WTC11 (cell line): ENCODE data around the gene NEDD4L. TPM values are rescaled to one million over a fixed set of nuclear protein-coding genes. Genes with fewer than 3 reads are reported as not detected.

Experiments used
- ATAC-seq: fragments of 200-7000 bp; cut with Tn5 transposase; 2 replicates; pipeline ENCODE4 v1.10.0; 2021; ENCODE audit warnings: mild to moderate bottlenecking, moderate library complexity
- CTCF ChIA-PET: fragments of 300-600 bp; sonication (Branson Sonifier 250); formaldehyde crosslinking; loops from one replicate; lab custom pipeline; 2021; ENCODE audit warnings: antibody characterized with exemption; lab: Charles Lee
- POLR2A ChIA-PET: fragments of 350-600 bp; sonication (Branson Sonifier 250); formaldehyde crosslinking; loops from one replicate; lab custom pipeline; 2021; ENCODE audit warnings: antibody characterized with exemption; lab: Charles Lee
- DNase-seq: peaks from one replicate; pipeline ENCODE4 v3.0.0; 2021; ENCODE audit warnings: low spot score
- H3K27ac Mint-ChIP-seq: 2 replicates; pipeline ENCODE4 v1.8.0; 2021; ENCODE audit warnings: mixed read lengths
- H3K27me3 Mint-ChIP-seq: 2 replicates; pipeline ENCODE4 v1.8.0; 2021; ENCODE audit warnings: low read depth, mild to moderate bottlenecking, moderate library complexity, mixed read lengths
- H3K36me3 Mint-ChIP-seq: 2 replicates; pipeline ENCODE4 v1.8.0; 2021; ENCODE audit warnings: mixed read lengths
- H3K4me1 Mint-ChIP-seq: 2 replicates; pipeline ENCODE4 v1.8.0; 2022; ENCODE audit warnings: mixed read lengths
- H3K4me3 Mint-ChIP-seq: 2 replicates; pipeline ENCODE4 v1.8.0; 2021; ENCODE audit warnings: mild to moderate bottlenecking, moderate library complexity, mixed read lengths
- H3K9me3 Mint-ChIP-seq: 2 replicates; pipeline ENCODE4 v1.8.0; 2021; ENCODE audit warnings: mixed read lengths
- ATF1 ChIP-seq: sonication (generic); formaldehyde crosslinking; IDR thresholded peaks from 2 replicates; pipeline ENCODE4 v1.8.1; 2023; ENCODE audit warnings: mild to moderate bottlenecking, moderate library complexity, missing genetic modification reagents
- ATF3 ChIP-seq: sonication (generic); formaldehyde crosslinking; conservative IDR thresholded peaks from 2 replicates; pipeline ENCODE4 v1.8.1; 2022; ENCODE audit warnings: mild to moderate bottlenecking, missing genetic modification reagents
- CREM ChIP-seq: sonication (generic); formaldehyde crosslinking; IDR thresholded peaks from 2 replicates; pipeline ENCODE4 v1.8.1; 2022; ENCODE audit warnings: mild to moderate bottlenecking, missing genetic modification reagents, moderate library complexity
- E2F4 ChIP-seq: sonication (generic); formaldehyde crosslinking; IDR thresholded peaks from 2 replicates; pipeline ENCODE4 v1.8.1; 2022; ENCODE audit warnings: low read depth, mild to moderate bottlenecking, moderate library complexity, missing genetic modification reagents, borderline replicate concordance
- ESRRA ChIP-seq: sonication (generic); formaldehyde crosslinking; IDR thresholded peaks from 2 replicates; pipeline ENCODE4 v1.8.1; 2022; ENCODE audit warnings: mild to moderate bottlenecking, missing genetic modification reagents, borderline replicate concordance
- ETV6 ChIP-seq: sonication (generic); formaldehyde crosslinking; IDR thresholded peaks from 2 replicates; pipeline ENCODE4 v1.8.1; 2022; ENCODE audit warnings: mild to moderate bottlenecking, missing genetic modification reagents
- FOXK1 ChIP-seq: sonication (generic); formaldehyde crosslinking; IDR thresholded peaks from 2 replicates; pipeline ENCODE4 v1.8.0; 2022; ENCODE audit warnings: mild to moderate bottlenecking, moderate library complexity, missing genetic modification reagents
- GABPB1 ChIP-seq: sonication (generic); formaldehyde crosslinking; IDR thresholded peaks from 2 replicates; pipeline ENCODE4 v1.8.1; 2023; ENCODE audit warnings: mild to moderate bottlenecking, missing genetic modification reagents
- HMGA2 ChIP-seq: fragments of 250-450 bp; sonication (Bioruptor Pico); IDR thresholded peaks from 2 replicates; pipeline ENCODE4 v1.4.0; 2021; ENCODE audit warnings: mild to moderate bottlenecking, moderate library complexity
- HMGXB4 ChIP-seq: sonication (generic); formaldehyde crosslinking; IDR thresholded peaks from 2 replicates; pipeline ENCODE4 v1.8.1; 2023; ENCODE audit warnings: mild to moderate bottlenecking, moderate library complexity, missing genetic modification reagents
- NFE2L1 ChIP-seq: sonication (generic); formaldehyde crosslinking; IDR thresholded peaks from 2 replicates; pipeline ENCODE4 v1.8.1; 2023; ENCODE audit warnings: missing genetic modification reagents
- NR2C2 ChIP-seq: sonication (generic); formaldehyde crosslinking; IDR thresholded peaks from 2 replicates; pipeline ENCODE4 v1.8.0; 2022; ENCODE audit warnings: mild to moderate bottlenecking, missing genetic modification reagents
- NR3C1 ChIP-seq: sonication (generic); formaldehyde crosslinking; conservative IDR thresholded peaks from 2 replicates; pipeline ENCODE4 v1.8.1; 2023; ENCODE audit warnings: low read depth, mild to moderate bottlenecking, missing genetic modification reagents
- PRDM15 ChIP-seq: sonication (generic); formaldehyde crosslinking; IDR thresholded peaks from 2 replicates; pipeline ENCODE4 v1.8.0; 2022; ENCODE audit warnings: missing genetic modification reagents
- PRRX2 ChIP-seq: fragments of 250-450 bp; sonication (Bioruptor Pico); IDR thresholded peaks from 2 replicates; pipeline ENCODE4 v1.8.0; 2021; ENCODE audit warnings: mild to moderate bottlenecking
- SMAD4 ChIP-seq: sonication (generic); formaldehyde crosslinking; IDR thresholded peaks from 2 replicates; pipeline ENCODE4 v1.8.0; 2022; ENCODE audit warnings: mild to moderate bottlenecking, missing genetic modification reagents
- SOX15 ChIP-seq: fragments of 250-450 bp; sonication (Bioruptor Pico); IDR thresholded peaks from 2 replicates; pipeline ENCODE4 v1.9.0; 2021; ENCODE audit warnings: mild to moderate bottlenecking
- USF2 ChIP-seq: sonication (generic); formaldehyde crosslinking; IDR thresholded peaks from 2 replicates; pipeline ENCODE4 v1.8.1; 2023; ENCODE audit warnings: mild to moderate bottlenecking, missing genetic modification reagents, moderate library complexity
- ZBTB43 ChIP-seq: sonication (generic); formaldehyde crosslinking; IDR thresholded peaks from 2 replicates; pipeline ENCODE4 v1.8.1; 2023; ENCODE audit warnings: mild to moderate bottlenecking, missing genetic modification reagents
- ZNF423 ChIP-seq: fragments of 250-450 bp; sonication (Bioruptor Pico); IDR thresholded peaks from 2 replicates; pipeline ENCODE4 v2.1.2; 2022; ENCODE audit warnings: mild to moderate bottlenecking, moderate library complexity
- total RNA-seq: library from RNA; stranded (reverse); gene quantifications from 3 replicates; pipeline ENCODE4 v1.2.3, GENCODE V29; 2021

NEDD4L gene
- total RNA-seq, 1 experiment from 2014 or later, result 88.0 TPM

- TF ChIP-seq ATF1 (CRISPR knock-in tag), result no peak
- TF ChIP-seq NR2C2 (CRISPR knock-in tag), result no peak
- no peak for TF ChIP-seq SOX15 (CRISPR knock-in tag)
- no peak for TF ChIP-seq GABPB1 (CRISPR knock-in tag)
- TF ChIP-seq FOXK1, result no peak
- TF ChIP-seq ZNF423 (CRISPR knock-in tag), result no peak
- no peak for TF ChIP-seq NFE2L1 (CRISPR knock-in tag)
- no peak for TF ChIP-seq CREM (CRISPR knock-in tag)
- TF ChIP-seq NR3C1 (CRISPR knock-in tag), result no peak
- no peak for TF ChIP-seq ATF3 (CRISPR knock-in tag)
- no peak for TF ChIP-seq ESRRA
- no peak for TF ChIP-seq ETV6
- no peak overlapping the region for H3K4me3 Mint-ChIP-seq
- peaks cover 63% of the 10 kb centered on the region for H3K4me1 Mint-ChIP-seq
- ATAC-seq, result no peak
- H3K36me3 Mint-ChIP-seq, result no peaks in the 10 kb centered on the region
- H3K9me3 Mint-ChIP-seq, result no peaks in the 10 kb centered on the region
- POLR2A ChIA-PET, result no interaction called here
- no peaks in the 10 kb centered on the region for H3K27me3 Mint-ChIP-seq
- CTCF ChIA-PET, result no interaction called here
- no peak overlapping the region for H3K27ac Mint-ChIP-seq
- DNase-seq, result no peak
These were observed 209.8 kb downstream of the NEDD4L start for GRCh38 chr18:58253871-58254270.

- Mint-ChIP-seq H3K9me3 (no peaks in the 10 kb centered on the region), H3K27ac (peak overlapping the region; percentile 84), H3K36me3 (no peaks in the 10 kb centered on the region), H3K4me3 (peak overlapping the region; percentile 16)
- POLR2A ChIA-PET, result interaction anchor here (0.5 to 0.7 kb wide), 2 partner anchors 84 to 763 kb away, joined by 3 to 6 read pairs; no protein-coding TSS in a partner anchor
- ATAC-seq, result peak; percentile 76
- peak; percentile 65 for DNase-seq
- TF ChIP-seq PRDM15 (CRISPR knock-in tag) (no peak), FOXK1 (0 out of 2 replicates have a peak, but pooled peaks have one; percentile 23), PRRX2 (no peak), USF2 (CRISPR knock-in tag) (peak; percentile 43; the same call in 1 of the 2 replicates), ZNF423 (CRISPR knock-in tag) (peak; percentile 2; the same call in 1 of the 2 replicates), SMAD4 (CRISPR knock-in tag) (no peak)
- TF ChIP-seq, all 79 proteins: peak for 3
- Mint-ChIP-seq H3K27me3 (no peaks in the 10 kb centered on the region), H3K4me1 (peaks cover 74% of the 10 kb centered on the region)
- CTCF ChIA-PET, result interaction anchor here (0.6 to 1.5 kb wide), 3 partner anchors 62 to 153 kb away, joined by 3 to 6 read pairs (median 3); no protein-coding TSS in a partner anchor
These were observed 211.0 kb downstream of the NEDD4L start for GRCh38 chr18:58254873-58255511.

GRCh38 chr18:58255701-58256311 is 211.8 kb downstream of the NEDD4L start:
- H3K27me3 Mint-ChIP-seq, result no peaks in the 10 kb centered on the region
- peaks cover 81% of the 10 kb centered on the region for H3K4me1 Mint-ChIP-seq
- H3K9me3 Mint-ChIP-seq, result no peaks in the 10 kb centered on the region
- ChIA-PET CTCF (interaction anchor here (0.5 to 1.5 kb wide), 4 partner anchors 21 to 154 kb away, joined by 3 to 6 read pairs (median 3); no protein-coding TSS in a partner anchor), POLR2A (interaction anchor here (0.5 kb wide), 1 partner anchor 83 kb away, joined by 3 read pairs; no protein-coding TSS in a partner anchor)
- peak; percentile 13; the same call in 1 of the 2 replicates for ATAC-seq
- H3K36me3 Mint-ChIP-seq, result no peaks in the 10 kb centered on the region
- no peak for DNase-seq
- peak overlapping the region; percentile 84 for H3K27ac Mint-ChIP-seq
- TF ChIP-seq HMGA2 (CRISPR knock-in tag) (no peak), E2F4 (no peak), ZBTB43 (CRISPR knock-in tag) (no peak), HMGXB4 (CRISPR knock-in tag) (0 out of 2 replicates have a peak, but pooled peaks have one; percentile 29)
- no peak overlapping the region for H3K4me3 Mint-ChIP-seq
